GM18502 (cell line): ENCODE data around the gene PTPN18.
A peak's percentile ranks its signal among the peaks of the same experiment; 100 is the strongest.

Experiments
- ATAC-seq: cut with Tn5 transposase; IDR thresholded peaks from one replicate; pipeline ENCODE4 v1.9.1; 2021; ENCODE audit warnings: mild to moderate bottlenecking; ENCODE audit not compliant: unreplicated experiment, poor library complexity

Gene PTPN18

GRCh38 chr2:130338793-130339345 is 17.0 kb upstream of the PTPN18 start:
- ATAC-seq = no peak

GRCh38 chr2:130339885-130340745 is 15.7 kb upstream of the PTPN18 start:
- no peak for ATAC-seq

- peak; percentile 2 for ATAC-seq
Observed at GRCh38 chr2:130341562-130342019, 14.3 kb upstream of the PTPN18 start.

GRCh38 chr2:130342020-130342532 is 13.8 kb upstream of the PTPN18 start:
- peak; percentile 79 for ATAC-seq

- peak; percentile 86 for ATAC-seq
Observed at GRCh38 chr2:130342533-130343275, 13.2 kb upstream of the PTPN18 start, which contains the start of gene IMP4. TSS of gene IMP4 (plus strand) at chr2:130342897. CDS start at chr2:130342933, 36 bp downstream.

GRCh38 chr2:130344578-130344977 is 11.3 kb upstream of the PTPN18 start:
- no peak for ATAC-seq

GRCh38 chr2:130345091-130345490 is 10.8 kb upstream of the PTPN18 start:
- no peak for ATAC-seq

GRCh38 chr2:130345611-130346010 is 10.2 kb upstream of the PTPN18 start:
- ATAC-seq = no peak

- ATAC-seq = no peak
Observed at GRCh38 chr2:130346041-130346740, 9.7 kb upstream of the PTPN18 start.

GRCh38 chr2:130346741-130347066 is 9.2 kb upstream of the PTPN18 start:
- no peak for ATAC-seq

- no peak for ATAC-seq
Observed at GRCh38 chr2:130347220-130347925, 8.5 kb upstream of the PTPN18 start.

GRCh38 chr2:130349174-130349573 is 6.7 kb upstream of the PTPN18 start:
- no peak for ATAC-seq

GRCh38 chr2:130351711-130352110 is 4.1 kb upstream of the PTPN18 start:
- no peak for ATAC-seq

- ATAC-seq = no peak
Observed at GRCh38 chr2:130352237-130352636, 3.6 kb upstream of the PTPN18 start.

GRCh38 chr2:130353291-130354138 is 2.3 kb upstream of the PTPN18 start:
- no peak for ATAC-seq

- ATAC-seq = no peak
Observed at GRCh38 chr2:130354139-130354428, 1.8 kb upstream of the PTPN18 start.

GRCh38 chr2:130355172-130355577 is 681 bp upstream of the PTPN18 start:
- no peak for ATAC-seq

GRCh38 chr2:130357864-130358263 is 2.0 kb downstream of the PTPN18 start:
- no peak for ATAC-seq
